Adrenal gland (tissue), 5 donors: ENCODE results near the gene SLC9B2.

Experiments used
- CTCF ChIP-seq, 6 experiments: fragments of 450-650 bp in 4 of 6; fragments of 200-600 bp in 2 of 6; sonication (generic) in 1 of 6; IDR thresholded peaks; 1 replicate in 5 of 6; 2 replicates in 1 of 6; pipeline versions ENCODE4 v1.5.1 to v1.8.0; 2016 to 2021; ENCODE audit warnings: antibody characterized with exemption in 6 of 6, mild to moderate bottlenecking in 2 of 6, moderate library complexity in 1 of 6
- POLR2A ChIP-seq, 2 donors: fragments of 450-650 bp; IDR thresholded peaks; one replicate each; pipeline ENCODE4 v1.6.1; 2017; ENCODE audit warnings: antibody characterized with exemption in 2 of 2, mild to moderate bottlenecking in 2 of 2, moderate library complexity in 1 of 2
- donor health status: DM: no; HTN: no; CAD: no.

- TF ChIP-seq CTCF (IDR thresholded peaks at IDR 0.05) (no peak), POLR2A (IDR thresholded peaks at IDR 0.05) (peak; percentile 84 to 89)
Measured at GRCh38 chr4:103019308-103020124, 57.0 kb downstream of the SLC9B2 start, which contains the start of gene SLC9B1.
